GM12872 (cell line): ENCODE results near the gene DZIP1L.

Experiments used
- TF ChIP-seq, protein P1 (sequence below): IDR thresholded peaks from 3 replicates; pipeline ENCODE4 v1.5.1; 2011; ENCODE audit warnings: low read depth, mild to moderate bottlenecking, low read length, moderate library complexity; ENCODE audit not compliant: insufficient read depth

Gene DZIP1L

GRCh38 chr3:138089091-138089490 lies 26.3 kb downstream of the DZIP1L start:
- TF ChIP-seq, protein P1, sequence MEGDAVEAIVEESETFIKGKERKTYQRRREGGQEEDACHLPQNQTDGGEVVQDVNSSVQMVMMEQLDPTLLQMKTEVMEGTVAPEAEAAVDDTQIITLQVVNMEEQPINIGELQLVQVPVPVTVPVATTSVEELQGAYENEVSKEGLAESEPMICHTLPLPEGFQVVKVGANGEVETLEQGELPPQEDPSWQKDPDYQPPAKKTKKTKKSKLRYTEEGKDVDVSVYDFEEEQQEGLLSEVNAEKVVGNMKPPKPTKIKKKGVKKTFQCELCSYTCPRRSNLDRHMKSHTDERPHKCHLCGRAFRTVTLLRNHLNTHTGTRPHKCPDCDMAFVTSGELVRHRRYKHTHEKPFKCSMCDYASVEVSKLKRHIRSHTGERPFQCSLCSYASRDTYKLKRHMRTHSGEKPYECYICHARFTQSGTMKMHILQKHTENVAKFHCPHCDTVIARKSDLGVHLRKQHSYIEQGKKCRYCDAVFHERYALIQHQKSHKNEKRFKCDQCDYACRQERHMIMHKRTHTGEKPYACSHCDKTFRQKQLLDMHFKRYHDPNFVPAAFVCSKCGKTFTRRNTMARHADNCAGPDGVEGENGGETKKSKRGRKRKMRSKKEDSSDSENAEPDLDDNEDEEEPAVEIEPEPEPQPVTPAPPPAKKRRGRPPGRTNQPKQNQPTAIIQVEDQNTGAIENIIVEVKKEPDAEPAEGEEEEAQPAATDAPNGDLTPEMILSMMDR, result no peak

DNA sequence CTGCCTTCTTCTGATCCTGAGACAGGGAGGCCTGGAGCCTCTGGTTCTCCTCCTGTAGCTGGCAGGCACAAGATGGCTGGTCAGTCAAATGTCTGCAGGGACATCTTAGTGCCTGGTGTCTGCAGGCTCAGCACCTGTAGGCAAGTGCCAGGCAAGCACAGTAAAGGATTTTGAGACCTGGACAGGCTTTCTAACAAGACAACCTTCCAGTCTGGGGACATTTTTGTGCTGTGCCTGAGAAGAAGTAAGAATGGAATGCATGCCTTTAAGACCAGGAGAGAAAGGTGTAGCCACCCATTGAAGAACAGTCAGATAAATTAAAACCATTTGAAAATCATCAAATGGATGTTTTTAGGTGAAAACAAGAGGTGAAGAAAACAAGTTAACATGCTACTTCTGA lies 31.2 kb downstream of the DZIP1L start:
- TF ChIP-seq, protein P1, result no peak

DNA sequence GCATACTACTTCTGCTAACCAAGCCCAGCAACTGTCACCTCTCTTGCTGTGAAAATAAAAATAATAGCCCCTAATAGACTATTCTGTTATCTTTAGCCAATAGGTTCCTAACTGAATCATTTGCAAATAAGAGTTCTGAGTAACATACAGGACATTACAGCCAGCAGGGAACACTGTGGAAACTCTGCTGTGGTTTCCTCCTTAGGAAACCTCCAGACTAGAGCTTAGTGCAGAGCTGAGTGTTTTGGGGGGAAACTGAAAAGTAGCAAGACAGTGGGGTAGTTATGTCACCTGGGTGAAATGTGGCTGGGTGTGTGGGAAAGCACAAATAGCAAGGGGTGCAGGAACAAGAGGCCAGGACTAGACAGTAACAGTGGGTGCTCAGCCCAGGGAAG lies 32.4 kb downstream of the DZIP1L start:
- TF ChIP-seq, protein P1, result no peak

- TF ChIP-seq, protein P1, result no peak
Measured at GRCh38 chr3:138082085-138082991, 33.1 kb downstream of the DZIP1L start.

GRCh38 chr3:138081371-138082084 lies 33.9 kb downstream of the DZIP1L start:
- TF ChIP-seq, protein P1, result no peak

GRCh38 chr3:138079901-138080300 lies 35.5 kb downstream of the DZIP1L start:
- TF ChIP-seq, protein P1, result no peak

GRCh38 chr3:138078901-138079344 lies 36.5 kb downstream of the DZIP1L start:
- TF ChIP-seq, protein P1, result no peak
